ENCODE results near the gene TBCE.
A peak's percentile ranks its signal among the peaks of the same experiment; 100 is the strongest.

Gene TBCE

DNA sequence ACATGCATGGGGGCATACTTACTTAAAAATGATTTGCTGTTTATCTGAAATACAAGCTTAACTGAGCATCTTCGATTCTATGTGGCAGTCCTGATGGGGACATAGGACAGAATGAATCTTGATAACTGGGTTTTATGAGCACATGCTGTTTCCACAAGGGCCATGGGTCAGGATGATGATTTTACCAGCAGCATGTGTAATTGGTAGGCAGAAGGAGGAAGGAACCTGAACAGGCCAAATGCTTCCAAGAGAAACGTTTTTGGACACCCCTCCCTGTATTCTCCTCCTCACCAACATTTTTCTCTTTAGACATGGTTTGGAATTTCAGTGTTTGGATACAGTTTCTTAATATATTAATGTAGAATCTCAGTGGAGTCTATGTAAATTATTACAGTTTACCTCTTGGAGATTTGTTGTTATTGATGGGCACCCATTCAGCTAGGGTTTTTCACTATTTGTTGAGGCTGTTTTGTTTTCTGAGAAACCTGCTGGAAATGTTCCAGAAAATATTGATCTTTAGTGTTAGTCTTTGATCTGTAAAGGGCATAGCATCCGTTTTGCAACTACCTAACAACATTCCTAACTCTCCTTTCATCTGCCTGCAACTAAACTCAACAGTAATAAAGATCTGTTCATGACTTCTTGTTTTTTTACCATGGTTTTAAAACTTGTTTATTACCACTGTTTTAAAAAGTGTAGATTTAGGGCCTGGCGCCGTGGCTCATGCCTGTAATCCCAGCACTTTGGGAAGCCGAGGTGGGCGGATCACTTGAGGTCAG lies 42.0 kb downstream of the TBCE start:
- DNase-seq (ENCODE audit: low read depth, low spot score) = no peak

DNA sequence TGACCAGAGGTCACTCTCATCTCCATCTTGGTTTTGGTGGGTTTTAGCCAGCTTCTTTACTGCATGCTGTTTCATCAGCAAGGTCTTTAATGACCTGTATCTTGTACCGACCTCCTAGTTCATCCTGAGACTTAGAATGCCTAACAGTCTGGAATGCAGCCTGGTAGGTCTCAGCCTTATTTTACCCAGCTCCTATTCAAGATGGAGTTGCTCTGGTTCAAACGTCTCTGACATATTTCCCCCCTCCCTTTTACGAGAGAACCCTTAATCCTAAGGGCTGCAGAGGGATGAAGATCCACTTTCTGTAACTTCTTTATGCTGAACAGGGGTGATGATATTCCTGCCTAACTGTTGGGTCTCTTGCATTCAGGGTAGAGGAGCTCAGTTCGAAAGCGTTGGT lies 43.2 kb downstream of the TBCE start:
- no peak for DNase-seq (ENCODE audit: low read depth, low spot score)

DNA sequence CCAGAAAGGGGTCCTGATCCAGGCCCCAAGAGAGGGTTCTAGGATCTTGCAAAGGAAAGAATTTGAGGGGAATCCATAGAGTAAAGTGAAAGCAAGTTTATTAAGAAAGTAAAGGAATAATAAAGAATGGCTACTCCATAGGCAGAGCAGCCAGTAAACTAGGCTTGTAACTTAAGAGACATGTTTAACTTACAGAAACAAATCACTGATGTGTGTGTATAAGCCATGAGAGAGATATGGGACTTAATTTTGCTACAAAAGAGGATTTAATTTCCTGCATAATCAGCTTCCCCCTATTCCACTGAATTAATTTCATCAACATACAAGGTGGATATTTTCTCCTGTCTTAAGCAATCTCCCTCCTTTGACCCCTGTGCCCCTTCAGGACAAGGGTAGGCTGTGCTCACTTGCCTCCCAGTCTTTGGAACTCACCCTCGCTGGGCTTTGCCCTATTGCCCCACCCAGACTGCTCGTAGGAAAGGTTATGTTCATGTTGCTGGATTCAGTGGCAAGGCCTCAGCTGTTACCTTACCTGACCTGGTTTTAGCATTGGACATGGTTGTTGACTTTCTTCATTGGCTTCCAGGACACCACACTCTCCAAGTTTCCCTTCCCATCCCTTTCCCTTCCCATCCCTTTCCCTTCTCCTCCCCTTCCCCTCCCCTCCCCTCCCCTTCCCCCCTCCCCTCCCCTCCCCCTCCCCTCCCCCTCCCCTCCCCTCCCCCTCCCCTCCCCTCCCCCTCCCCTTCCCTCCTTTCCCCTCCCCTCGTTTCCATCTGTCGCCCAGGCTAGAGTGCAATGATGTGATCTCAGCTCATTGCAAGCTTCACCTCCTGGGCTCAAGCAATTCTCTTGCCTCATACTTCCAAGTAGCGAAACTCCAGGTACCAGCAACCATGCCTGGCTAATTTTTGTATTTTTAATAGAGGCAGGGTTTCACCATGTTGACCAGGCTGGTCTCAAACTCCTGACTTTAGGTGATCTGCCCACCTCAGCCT lies 44.6 kb downstream of the TBCE start:
- DNase-seq (ENCODE audit: low read depth, low spot score) = no peak

DNA sequence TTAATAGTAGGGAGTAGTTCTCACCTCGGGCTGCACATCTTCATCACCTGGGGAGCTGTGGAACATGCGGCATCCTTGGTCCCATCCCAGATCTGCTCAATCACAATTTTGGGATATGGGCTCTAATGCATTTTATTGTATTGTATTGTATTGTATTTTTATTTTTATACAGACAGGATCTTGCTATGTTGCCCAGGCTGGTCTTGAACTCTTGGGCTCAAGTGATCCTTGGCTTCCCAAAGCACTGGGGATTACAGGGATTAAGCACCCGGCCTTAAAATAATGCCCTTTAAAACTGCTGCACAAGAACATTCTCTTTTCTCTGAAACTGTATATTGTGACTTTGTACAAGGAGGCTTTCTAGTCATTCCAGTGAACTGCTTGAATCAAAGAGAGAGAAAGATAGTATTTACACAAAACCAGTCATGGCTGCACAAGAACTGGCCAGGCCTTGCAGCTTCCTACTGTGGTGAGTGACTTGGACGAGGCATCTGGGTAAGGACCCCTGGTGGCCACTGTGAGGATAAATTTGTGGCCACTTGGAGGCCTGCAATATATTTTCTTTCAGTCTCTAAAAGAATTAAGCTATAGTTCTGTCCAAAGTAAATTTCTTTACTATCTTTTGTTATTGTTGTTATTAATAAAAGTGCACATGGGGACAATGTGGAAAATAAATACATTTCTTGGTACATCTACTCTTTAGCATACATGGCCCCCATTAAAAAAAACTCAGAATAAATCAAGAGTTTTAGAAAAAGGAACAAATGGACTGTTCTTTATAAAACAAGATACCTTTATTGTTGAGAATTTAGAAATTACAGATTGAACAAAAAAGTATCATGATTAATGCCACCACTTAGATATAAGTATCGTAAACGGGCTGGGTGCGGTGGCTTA lies 48.0 kb downstream of the TBCE start:
- peak; percentile 44 for DNase-seq (ENCODE audit: low read depth, low spot score)

DNA sequence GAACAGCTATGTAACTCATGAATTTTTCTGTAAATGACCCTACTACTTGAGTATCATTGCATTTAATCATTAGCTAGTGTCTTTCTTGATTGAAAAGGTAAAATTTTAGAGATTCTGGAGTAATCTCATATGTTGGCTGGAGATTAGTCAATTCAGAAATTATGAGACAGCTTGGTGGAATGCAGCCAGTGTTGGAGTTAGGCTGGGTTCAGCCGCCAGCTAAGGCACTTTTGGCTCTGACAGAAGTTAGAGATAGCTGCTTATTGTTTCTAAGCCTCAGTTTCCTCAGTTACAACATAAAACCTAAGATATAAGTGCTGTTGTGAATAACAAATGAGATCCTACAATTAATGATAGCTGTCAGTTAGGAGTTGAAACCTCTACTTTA lies 49.4 kb downstream of the TBCE start:
- no peak for DNase-seq (ENCODE audit: low read depth, low spot score)

DNA sequence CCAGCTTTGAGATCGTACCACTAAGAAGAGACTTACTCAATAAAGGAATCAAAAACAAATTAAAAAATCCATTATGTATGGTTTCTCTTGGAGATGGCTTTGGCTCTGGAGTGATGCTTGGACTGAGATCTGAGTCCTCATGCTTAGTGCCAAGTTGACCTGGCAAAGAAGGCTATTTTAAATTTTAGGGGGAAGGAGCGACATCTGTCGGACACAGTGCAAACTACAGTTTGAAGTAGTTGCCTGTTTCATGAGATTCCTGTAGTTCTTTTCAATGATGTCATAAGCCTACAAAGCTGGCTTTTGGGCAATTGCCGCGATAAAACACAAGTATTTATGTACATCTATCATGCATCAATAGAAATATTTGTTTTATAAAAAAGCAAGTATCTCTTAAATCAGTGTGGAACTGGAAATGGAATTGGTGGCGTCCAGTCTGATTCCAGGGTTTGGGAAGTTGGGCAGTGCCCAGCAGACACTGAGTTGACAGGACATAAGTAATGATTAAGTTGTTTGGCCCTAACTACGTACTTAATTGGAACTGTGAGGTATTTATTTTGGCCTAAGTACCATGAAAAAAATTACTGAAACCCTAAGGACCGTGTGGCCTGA lies 50.0 kb downstream of the TBCE start:
- peak; percentile 41 for DNase-seq (ENCODE audit: low read depth, low spot score)

DNA sequence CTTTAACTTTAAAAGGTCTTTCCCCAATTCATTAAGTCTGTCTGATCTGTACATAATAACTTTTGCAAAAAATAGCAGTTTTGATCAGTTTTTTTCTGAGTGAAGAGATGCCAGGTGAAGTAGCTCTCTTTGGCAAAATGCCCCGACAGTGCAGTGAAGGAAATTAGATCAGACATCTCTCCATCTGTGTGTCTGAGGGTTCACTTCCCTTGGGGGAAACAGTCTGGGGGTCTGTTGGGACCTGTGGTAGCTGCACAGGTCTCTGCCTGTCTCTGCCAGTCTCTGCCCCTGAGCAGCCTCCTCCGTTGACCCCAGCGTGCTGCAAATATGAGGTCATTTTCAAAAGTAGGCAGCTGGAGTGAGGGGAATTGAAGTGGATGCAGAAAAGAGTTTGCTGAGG lies 54.5 kb downstream of the TBCE start:
- no peak for DNase-seq (ENCODE audit: low read depth, low spot score)

DNA sequence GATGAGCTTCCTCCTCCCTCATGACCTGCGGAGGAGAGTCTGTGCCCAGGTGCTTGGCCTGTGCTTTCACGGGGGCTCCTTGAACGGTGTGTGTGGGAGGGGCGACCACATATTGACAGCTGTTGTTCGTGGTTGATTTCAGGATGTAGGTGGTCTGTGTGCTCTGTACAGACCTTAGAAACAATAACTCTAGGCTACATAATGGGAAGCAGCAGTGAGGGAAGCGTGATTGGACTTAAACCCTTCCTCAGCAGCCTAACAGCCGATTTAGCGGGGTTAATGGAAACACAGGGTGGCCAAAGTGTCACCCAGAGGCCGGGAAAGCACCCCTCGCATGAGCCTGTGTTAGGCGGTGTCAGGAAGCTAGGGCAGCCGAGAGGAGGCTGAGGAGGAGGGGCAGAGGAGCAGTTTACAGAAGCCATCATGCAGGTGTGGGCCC lies 56.0 kb downstream of the TBCE start:
- DNase-seq (ENCODE audit: low read depth, low spot score) = no peak

DNA sequence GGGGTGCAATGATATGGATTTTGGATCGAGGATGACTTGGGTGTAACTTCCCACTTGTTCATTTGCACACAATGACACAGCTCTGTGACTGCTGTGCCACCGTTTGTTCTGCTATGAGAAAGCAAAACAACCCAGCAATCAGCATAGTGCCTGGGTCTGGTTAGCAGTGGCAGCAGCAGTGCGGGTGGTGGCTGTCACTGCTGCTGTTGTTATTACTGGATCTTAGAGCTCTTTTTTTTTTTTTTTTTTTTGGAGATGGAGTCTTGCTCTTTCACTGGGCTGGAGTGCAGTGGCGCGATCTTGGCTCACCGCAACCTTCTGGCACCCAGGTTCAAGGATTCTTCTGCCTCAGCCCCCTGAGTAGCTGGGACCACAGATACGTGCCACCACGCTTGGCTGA lies 56.9 kb downstream of the TBCE start:
- DNase-seq (ENCODE audit: low read depth, low spot score) = no peak

DNA sequence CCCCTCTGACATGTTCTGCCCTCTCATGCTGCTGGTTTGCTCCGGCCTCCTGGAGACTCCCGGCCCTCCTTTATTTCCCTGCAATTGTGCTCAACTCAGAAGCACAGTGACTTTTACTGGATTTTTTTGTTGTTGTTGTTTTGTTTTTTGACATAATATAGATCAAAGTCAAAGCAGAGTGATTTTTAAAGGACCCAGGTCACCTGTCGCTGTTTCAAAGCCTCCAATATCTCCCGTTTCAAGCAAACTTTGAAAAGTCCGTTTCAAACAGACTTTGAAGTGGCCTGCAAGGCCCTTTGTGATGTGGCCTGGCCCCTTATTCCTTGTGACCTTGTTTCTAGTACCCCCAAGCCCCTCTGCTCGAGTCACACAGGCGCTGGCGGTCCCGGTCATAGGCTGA lies 58.1 kb downstream of the TBCE start:
- DNase-seq (ENCODE audit: low read depth, low spot score) = no peak

DNA sequence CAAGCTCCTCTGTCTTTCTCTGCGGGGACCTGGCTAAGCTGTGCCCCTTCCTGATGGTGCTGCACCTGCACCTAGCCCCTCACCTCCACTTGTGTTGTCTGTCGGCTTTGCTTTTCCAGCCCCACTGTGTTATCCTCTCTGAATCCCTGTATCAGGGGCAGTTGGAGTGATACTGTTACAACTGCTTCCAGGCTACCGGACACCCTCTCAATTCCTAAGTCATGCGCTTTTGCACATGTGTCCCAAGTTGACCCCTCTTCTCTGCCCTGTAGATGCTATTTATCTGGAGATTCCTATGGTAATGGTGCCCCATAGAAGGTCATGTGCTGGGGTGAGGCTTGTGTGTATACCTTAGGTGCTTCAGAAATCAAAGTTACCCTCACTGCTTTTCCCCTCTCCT lies 58.9 kb downstream of the TBCE start:
- no peak for DNase-seq (ENCODE audit: low read depth, low spot score)

DNA sequence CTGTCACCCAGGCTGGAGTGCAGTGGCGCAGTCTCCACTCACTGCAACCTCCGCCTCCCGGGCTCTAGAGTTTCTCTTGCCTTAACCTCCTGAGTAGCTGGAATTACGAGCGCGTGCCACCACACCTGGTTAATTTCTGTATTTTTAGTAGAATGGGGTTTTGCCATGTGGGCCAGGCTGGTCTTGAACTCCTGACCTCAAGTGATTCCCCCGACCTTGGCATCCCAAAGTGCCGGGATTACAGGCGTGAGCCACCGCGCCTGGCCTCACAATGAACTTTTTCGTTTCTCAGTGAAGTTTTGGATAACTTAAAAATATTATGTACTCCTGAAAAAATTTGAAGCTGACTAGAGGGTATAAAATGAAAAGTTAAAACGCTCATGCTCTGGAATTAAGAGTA lies 59.5 kb downstream of the TBCE start:
- DNase-seq (ENCODE audit: low read depth, low spot score) = no peak

DNA sequence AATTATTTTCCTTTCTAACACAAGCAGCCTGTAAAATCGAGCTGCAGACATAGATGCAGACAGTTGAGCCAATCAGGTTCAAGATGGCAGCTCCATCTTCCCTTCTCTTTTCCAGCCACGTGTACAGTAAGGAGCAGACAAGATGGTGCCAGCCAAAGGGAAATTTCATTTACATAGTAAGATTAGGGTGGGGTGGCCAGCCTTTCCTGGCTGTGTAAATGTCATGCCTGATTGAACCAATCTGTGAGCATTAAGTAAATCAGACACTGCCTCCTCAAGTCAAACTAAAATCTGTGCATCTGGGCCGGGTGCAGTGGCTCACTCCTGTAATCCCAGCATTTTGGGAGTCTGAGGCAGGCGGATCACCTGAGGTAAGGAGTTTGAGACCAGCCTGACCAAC lies 60.2 kb downstream of the TBCE start:
- no peak for DNase-seq (ENCODE audit: low read depth, low spot score)

DNA sequence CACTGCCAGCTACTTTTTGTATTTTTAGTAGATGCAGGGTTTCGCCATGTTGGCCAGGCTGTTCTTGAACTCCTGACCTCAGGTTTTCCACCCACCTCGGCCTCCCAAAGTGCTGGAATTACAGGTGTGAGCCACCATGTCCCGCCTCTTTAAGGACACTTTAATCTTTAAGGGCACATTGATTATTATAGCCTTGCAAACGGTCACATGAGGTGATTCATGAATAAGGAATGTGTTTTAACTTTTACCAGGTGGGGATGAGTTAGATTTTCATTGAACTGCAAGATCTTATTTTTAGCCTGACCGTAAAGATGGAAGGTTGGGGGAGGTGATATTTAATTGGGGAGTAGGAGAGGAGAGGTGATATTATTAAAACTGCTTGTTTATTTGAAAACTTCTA lies 61.9 kb downstream of the TBCE start:
- DNase-seq (ENCODE audit: low read depth, low spot score) = no peak

DNA sequence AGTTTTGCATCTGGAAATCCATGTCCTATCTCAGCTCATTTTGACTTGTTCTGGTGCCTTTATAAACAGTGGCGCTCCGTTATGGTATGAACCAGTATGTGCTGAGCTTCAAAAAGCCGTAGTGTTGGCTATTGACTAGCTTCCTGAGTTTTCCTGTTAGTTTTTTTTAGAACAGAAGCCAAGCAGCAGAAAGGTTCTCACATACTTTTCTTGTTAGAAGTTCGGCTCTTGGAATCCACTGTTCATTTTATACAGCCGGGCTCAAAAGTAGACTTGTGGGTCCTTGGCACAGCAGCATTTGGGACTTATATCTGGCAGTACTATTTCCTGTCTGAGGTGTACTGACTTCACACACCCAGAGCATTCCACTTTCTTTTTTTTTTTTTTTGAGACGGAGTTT lies 63.8 kb downstream of the TBCE start:
- no peak for DNase-seq (ENCODE audit: low read depth, low spot score)

DNA sequence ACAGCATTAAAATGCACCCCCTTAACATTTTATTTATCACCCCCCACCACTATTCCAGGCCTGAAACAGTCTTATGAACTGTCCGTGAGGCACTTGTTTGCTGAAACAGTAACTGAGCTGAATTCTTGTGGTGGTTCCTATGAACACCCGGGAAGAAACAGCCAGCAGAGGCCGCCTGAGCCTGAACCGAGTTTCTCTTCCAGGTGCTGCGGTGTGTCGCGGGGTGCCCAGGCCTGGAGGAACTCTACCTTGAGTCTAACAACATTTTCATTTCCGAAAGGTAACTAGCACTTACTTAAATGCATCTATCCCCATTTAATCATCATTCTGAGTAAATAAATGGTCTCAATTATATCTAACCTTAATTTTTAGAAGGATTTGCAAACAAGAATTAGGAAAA lies 66.8 kb downstream of the TBCE start:
- no peak for DNase-seq (ENCODE audit: low read depth, low spot score)

DNA sequence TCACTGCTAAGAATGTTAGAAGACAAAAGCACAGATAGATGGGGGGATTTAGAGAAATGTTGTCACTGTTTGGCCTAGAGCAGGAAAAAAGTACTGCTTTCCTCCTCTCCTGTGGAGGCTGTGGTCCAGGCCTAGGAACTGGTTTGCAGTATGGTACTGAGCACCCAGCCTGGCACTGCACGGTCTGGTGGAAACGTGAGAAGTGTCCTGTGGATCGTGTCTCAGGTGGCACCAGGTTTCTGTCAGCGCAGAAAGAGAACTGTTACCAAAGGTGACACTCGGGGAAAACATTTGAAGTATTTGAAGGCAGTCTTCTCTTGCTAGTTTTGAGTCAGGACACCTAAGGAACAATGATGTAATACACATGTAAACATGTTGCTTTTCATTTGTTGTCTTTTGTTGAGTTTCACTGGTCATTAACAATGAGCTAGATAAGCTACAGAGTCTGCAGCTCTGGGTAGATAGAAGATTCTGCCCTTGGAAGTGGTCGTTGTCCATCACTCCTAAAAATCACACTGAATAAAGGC lies 74.0 kb downstream of the TBCE start:
- no peak for DNase-seq (ENCODE audit: low read depth, low spot score)

DNA sequence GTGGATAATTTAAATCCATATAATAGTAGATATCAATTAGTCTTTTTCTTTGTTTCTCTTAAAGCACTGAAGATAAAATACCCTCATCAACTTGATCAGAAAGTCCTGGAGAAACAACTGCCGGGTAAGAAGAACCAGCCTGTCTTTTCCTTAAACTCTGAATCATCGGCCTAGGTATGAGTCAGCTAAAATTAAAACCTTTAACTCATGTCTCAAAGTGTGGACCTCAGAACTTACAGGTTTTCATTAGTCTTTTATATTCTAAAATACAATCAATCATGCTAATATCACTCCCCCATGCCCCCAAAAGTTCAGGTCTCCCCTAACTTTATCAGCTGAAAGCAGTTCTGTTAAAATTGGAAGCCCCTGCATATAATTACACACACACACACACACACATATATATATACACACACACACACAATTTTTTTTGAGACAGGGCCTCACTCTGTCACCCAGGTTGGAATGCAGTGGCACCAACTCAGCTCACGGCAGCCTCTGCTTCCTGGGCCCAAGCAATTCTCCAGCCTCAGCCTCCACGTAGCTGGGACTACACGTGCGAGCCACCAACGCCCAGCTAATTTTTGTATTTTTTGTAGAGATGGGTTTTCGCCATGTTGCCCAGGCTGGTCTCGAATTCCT lies 75.7 kb downstream of the TBCE start:
- DNase-seq (ENCODE audit: low read depth, low spot score) = no peak

DNA sequence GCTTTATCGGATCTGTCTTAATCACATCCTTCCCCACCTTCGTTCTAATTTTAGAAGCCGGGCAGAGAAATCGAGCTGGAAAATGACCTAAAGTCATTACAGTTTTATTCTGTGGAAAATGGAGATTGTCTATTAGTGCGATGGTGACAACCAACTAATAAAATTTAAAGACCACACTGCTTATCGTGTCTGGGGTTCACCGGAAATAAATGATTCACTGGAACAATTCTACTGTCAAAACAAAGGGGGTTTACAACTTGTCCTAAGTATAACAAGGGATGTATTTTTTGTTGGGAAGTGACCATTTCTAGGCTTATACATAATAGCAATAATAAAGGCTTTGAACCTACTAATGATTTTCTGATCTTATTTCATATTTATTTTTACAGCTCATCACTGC lies 81.4 kb downstream of the TBCE start:
- DNase-seq (ENCODE audit: low read depth, low spot score) = no peak

DNA sequence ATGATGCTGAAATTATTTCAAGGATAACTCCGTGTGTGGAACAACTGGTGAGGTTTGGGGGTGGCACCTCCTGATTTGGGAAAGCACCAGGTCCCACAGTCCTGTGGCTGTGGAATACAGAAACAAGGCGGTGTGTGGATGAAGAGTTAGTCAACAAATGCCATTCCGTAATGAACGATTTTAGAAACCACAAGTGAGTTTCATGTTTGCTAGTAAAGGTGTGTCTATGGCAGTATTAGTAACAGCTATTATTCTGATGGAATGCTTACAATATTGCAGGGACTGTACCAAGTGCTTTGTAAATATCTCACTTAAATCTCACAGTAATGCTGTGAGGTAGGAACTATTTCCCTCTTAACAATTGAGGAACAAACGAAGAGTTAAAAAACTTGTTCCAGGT lies 83.2 kb downstream of the TBCE start:
- DNase-seq (ENCODE audit: low read depth, low spot score) = no peak
